ENCODE results near the gene KDF1.

DNA sequence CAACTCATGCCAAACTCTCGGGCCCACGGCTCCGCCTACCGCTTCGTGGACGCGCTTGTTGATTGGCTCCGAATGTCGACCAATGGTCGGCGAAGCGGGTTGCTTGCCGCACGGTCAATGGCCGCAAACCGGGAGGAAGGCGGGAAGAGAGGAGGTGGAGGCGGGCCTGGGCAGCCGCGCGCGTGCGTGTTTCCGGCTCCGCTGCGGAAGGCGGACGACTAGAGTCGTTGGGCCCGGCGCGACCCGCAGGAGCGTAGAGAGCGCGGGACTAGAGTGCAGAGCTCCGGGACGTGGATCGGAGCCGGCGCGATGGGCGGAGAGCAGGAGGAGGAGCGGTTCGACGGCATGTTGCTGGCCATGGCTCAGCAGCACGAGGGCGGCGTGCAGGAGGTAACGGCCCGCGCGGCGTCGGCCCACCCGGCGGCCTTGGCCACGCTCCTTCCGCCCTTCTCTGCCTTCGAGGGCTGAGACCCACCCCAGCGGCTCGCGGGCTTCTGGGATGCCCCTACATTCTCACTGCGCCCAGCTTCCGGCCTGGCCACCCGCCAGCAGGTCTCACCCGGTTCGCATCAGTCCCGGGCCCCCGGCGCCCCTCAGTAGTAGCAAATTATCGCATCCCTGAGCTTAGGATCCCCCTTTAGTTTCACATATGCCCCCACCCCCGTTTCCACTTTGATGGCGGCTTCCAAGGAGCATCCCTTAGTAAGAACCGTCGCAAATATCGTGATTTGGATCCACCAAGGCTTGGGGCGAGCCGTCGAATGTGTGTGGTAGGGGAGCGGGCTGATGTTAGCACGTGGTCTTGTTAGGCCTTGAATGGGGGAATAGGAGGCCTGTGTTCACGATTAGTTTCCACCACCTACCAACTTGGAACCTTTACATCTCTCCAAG lies 38.5 kb downstream of the KDF1 start, which contains the start of gene NUDC:
- TF ChIP-seq EZH2phosphoT487 (IDR thresholded peaks at IDR 0.05; ENCODE audit: borderline replicate concordance) (no peak), ELF1 (IDR thresholded peaks at IDR 0.05; ENCODE audit: borderline replicate concordance, low read depth) (no peak; the same call in 1 of the 2 replicates)
